ENCODE results near the gene ARID1B.

Gene ARID1B

GRCh38 chr6:157215717-157216116 lies 438.5 kb downstream of the ARID1B start:
- TF ChIP-seq, protein P1, sequence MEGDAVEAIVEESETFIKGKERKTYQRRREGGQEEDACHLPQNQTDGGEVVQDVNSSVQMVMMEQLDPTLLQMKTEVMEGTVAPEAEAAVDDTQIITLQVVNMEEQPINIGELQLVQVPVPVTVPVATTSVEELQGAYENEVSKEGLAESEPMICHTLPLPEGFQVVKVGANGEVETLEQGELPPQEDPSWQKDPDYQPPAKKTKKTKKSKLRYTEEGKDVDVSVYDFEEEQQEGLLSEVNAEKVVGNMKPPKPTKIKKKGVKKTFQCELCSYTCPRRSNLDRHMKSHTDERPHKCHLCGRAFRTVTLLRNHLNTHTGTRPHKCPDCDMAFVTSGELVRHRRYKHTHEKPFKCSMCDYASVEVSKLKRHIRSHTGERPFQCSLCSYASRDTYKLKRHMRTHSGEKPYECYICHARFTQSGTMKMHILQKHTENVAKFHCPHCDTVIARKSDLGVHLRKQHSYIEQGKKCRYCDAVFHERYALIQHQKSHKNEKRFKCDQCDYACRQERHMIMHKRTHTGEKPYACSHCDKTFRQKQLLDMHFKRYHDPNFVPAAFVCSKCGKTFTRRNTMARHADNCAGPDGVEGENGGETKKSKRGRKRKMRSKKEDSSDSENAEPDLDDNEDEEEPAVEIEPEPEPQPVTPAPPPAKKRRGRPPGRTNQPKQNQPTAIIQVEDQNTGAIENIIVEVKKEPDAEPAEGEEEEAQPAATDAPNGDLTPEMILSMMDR (conservative IDR thresholded peaks at IDR 0.05; ENCODE audit: low read depth, low read length) = no peak
- no peak overlapping the region for H3K4me3 ChIP-seq (ENCODE audit: low read depth, low read length)
- no peak for DNase-seq (ENCODE audit: low read depth)

GRCh38 chr6:157216570-157216969 lies 439.4 kb downstream of the ARID1B start:
- no peak for DNase-seq (ENCODE audit: low read depth)
- TF ChIP-seq, protein P1 (conservative IDR thresholded peaks at IDR 0.05; ENCODE audit: low read depth, low read length) = no peak
- no peak overlapping the region for H3K4me3 ChIP-seq (ENCODE audit: low read depth, low read length)

- TF ChIP-seq, protein P1 (conservative IDR thresholded peaks at IDR 0.05; ENCODE audit: low read depth, low read length) = no peak
- DNase-seq (ENCODE audit: low read depth) = no peak
- H3K4me3 ChIP-seq (ENCODE audit: low read depth, low read length) = no peak overlapping the region
These were observed 440.2 kb downstream of the ARID1B start for GRCh38 chr6:157217198-157217893.

- TF ChIP-seq, protein P1 (conservative IDR thresholded peaks at IDR 0.05; ENCODE audit: low read depth, low read length) = no peak
- H3K4me3 ChIP-seq (ENCODE audit: low read depth, low read length) = no peak overlapping the region
- DNase-seq (ENCODE audit: low read depth) = no peak
These were observed 440.8 kb downstream of the ARID1B start for GRCh38 chr6:157217894-157218370.

- DNase-seq (ENCODE audit: low read depth) = no peak
- H3K4me3 ChIP-seq (ENCODE audit: low read depth, low read length) = no peak overlapping the region
- TF ChIP-seq, protein P1 (conservative IDR thresholded peaks at IDR 0.05; ENCODE audit: low read depth, low read length) = no peak
These were observed 441.4 kb downstream of the ARID1B start for GRCh38 chr6:157218371-157219198.

DNA sequence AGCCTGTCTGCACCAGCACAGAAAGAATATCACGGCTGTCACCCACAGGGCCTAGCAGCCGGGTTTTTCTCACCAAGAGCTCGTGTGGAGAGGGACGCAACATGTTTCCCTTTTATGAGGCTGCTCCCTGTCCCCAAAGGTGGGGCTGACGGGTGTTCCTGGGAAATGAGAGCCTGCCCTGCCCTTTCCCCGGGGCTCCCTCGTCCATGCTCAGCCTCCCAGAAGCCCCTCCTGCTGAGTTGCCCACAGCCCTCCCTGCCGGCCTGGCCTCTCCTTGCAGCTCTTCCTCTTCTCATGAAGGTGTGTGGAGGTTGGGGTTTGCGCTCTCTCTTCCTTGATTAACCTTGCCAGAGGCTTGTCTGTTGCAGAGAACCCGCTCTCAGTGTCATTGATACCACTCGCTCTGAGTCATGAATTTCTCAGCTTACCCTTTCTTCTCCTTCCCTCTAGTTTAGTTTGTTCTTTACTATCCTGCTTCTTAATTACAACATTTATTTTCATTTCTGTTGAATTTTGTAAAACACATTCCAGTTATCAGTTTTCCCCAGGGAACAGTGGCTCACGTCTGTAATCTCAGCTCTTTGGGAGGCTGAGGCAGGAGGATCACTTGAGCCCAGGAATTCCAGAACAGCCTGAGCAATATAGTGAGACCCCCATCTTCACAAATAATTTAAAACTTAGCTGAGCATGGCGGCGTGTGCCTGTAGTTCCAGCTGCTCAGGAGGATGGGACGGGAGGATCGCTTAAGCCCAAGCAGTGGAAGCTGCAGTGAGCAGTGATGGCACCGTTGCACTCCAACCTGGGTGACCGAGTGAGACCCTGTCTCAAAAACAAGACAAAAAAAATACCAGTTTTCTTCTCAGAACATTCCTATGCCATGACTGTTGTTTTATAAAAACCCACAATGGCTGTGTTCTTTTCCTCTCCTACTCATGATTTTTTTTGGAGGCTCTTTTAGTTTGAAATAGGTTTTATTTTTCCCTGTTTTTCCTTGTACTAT lies 442.3 kb downstream of the ARID1B start:
- no peak overlapping the region for H3K4me3 ChIP-seq (ENCODE audit: low read depth, low read length)
- TF ChIP-seq, protein P1 (conservative IDR thresholded peaks at IDR 0.05; ENCODE audit: low read depth, low read length) = peak; percentile 40
- peak; percentile 76 for DNase-seq (ENCODE audit: low read depth)

All from choroid plexus epithelial cell (primary cell).